A549 (cell line): ENCODE results near the gene C19orf73.

Experiments used
- POLR2A ChIP-seq: IDR thresholded peaks from 2 replicates; pipeline ENCODE4 v1.6.1; 2012; ENCODE audit warnings: mild to moderate bottlenecking, low read length
- TF ChIP-seq, protein P1 (sequence below): fragments of >200 bp; sonication (Bioruptor Twin); formaldehyde crosslinking; IDR thresholded peaks from 3 replicates; pipeline ENCODE4 v1.5.1; 2016

DNA sequence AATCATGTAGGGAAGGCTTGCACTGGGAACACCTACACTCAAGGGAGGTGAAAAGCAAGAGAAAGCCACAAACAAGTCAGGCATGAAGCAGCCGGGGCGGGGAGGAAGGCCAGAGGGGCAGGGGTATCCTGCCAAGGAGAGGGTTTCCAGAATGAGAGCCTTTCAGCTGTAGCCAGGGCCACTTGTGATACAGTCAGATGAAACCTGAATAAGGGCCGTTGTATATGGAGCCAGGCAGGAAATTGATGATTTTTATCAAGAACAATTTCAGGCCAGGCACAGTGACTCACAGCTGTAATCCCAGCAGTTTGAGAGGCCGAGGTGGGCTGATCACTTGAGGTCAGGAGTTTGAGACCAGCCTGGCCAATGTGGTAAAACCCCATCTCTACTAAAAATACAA lies 43.0 kb upstream of the C19orf73 start:
- TF ChIP-seq, protein P1, sequence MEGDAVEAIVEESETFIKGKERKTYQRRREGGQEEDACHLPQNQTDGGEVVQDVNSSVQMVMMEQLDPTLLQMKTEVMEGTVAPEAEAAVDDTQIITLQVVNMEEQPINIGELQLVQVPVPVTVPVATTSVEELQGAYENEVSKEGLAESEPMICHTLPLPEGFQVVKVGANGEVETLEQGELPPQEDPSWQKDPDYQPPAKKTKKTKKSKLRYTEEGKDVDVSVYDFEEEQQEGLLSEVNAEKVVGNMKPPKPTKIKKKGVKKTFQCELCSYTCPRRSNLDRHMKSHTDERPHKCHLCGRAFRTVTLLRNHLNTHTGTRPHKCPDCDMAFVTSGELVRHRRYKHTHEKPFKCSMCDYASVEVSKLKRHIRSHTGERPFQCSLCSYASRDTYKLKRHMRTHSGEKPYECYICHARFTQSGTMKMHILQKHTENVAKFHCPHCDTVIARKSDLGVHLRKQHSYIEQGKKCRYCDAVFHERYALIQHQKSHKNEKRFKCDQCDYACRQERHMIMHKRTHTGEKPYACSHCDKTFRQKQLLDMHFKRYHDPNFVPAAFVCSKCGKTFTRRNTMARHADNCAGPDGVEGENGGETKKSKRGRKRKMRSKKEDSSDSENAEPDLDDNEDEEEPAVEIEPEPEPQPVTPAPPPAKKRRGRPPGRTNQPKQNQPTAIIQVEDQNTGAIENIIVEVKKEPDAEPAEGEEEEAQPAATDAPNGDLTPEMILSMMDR = no peak
- TF ChIP-seq POLR2A = no peak
